Ascending aorta (tissue), 2 donors: Measurements from ENCODE around the gene HMCN2. TPM values are rescaled to one million over a fixed set of nuclear protein-coding genes. Genes with fewer than 3 reads are reported as not detected.
"Not testable (repeated sequence)": the region's sequence is repeated elsewhere in the genome, so short reads cannot be mapped to it uniquely, and the experiment has no call there.

Source experiments
- DNase-seq, 2 donors: peaks; one replicate each; pipeline ENCODE4 v3.0.0-alpha.2; 2019; ENCODE audit warnings: low spot score in 2 of 2
- H3K27ac ChIP-seq, 2 donors: fragments of 200-600 bp; sonication (generic); one replicate each; pipeline ENCODE4 v1.5.1; 2016 to 2017; ENCODE audit warnings: mild to moderate bottlenecking in 1 of 2
- H3K27me3 ChIP-seq: fragments of 200-600 bp; sonication (generic); one replicate; pipeline ENCODE4 v1.5.1; 2017
- H3K36me3 ChIP-seq, 2 donors: fragments of 200-600 bp; sonication (generic); one replicate each; pipeline ENCODE4 v1.5.1; 2016
- H3K4me1 ChIP-seq, 2 donors: fragments of 200-600 bp; sonication (generic); one replicate each; pipeline ENCODE4 v1.5.1; 2016 to 2017; ENCODE audit warnings: mild to moderate bottlenecking in 1 of 2
- H3K4me3 ChIP-seq, 2 donors: fragments of 200-600 bp; sonication (generic); one replicate each; pipeline ENCODE4 v1.5.1; 2016 to 2017; ENCODE audit warnings: mild to moderate bottlenecking in 1 of 2
- H3K9me3 ChIP-seq, 2 donors: fragments of 200-600 bp; sonication (generic); one replicate each; pipeline ENCODE4 v1.5.1; 2016
- intact Hi-C: fragments of 100-400 bp; cut with DNase I; formaldehyde crosslinking; loops from one replicate; pipeline ENCODE4 v1.15.1; 2023
- total RNA-seq: library from RNA; depleted of rRNA; stranded (reverse); fragments of >200 nt; gene quantifications from one replicate; pipeline ENCODE4 v1.1.0, GENCODE V29; 2016
- TF ChIP-seq, protein P1 (sequence below), 3 experiments: fragments of 200-600 bp in 2 of 3; fragments of 450-650 bp in 1 of 3; sonication (generic) in 2 of 3; IDR thresholded peaks; one replicate each; pipeline ENCODE4 v1.5.1; 2016 to 2019; ENCODE audit warnings: antibody characterized with exemption in 3 of 3, mild to moderate bottlenecking in 1 of 3, moderate library complexity in 1 of 3

HMCN2 gene
- total RNA-seq, 1 donor from 2014 or later, result 7.5 TPM

DNA sequence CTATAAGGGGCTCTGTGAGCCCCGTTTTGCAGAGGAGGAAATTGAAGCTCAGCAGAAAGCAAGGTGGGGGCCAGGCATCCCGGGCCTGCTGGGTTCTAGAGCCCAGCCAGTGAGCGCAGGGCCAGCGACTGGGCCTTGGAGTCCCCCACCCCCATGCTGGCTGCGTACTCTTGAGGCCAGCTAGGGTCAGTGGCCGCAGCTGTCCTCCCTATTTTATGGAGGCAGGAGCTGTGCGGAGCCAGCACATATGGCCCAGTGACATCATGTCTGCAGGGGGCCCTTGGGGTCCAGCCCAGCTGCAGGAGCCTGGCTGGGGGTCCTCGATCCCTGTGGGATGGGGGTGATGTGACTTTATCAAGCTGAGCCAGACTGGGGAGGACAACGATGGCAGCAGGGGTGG lies 71.3 kb downstream of the HMCN2 start:
- Histone ChIP-seq H3K4me1 (no peaks in the 10 kb centered on the region), H3K4me3 (no peak overlapping the region), H3K27me3 (no peaks in the 10 kb centered on the region), H3K27ac (no peak overlapping the region), H3K36me3 (no peaks in the 10 kb centered on the region), H3K9me3 (no peaks in the 10 kb centered on the region)
- DNase-seq, result no peak
- intact Hi-C loops, result no loop called here
- TF ChIP-seq, protein P1, sequence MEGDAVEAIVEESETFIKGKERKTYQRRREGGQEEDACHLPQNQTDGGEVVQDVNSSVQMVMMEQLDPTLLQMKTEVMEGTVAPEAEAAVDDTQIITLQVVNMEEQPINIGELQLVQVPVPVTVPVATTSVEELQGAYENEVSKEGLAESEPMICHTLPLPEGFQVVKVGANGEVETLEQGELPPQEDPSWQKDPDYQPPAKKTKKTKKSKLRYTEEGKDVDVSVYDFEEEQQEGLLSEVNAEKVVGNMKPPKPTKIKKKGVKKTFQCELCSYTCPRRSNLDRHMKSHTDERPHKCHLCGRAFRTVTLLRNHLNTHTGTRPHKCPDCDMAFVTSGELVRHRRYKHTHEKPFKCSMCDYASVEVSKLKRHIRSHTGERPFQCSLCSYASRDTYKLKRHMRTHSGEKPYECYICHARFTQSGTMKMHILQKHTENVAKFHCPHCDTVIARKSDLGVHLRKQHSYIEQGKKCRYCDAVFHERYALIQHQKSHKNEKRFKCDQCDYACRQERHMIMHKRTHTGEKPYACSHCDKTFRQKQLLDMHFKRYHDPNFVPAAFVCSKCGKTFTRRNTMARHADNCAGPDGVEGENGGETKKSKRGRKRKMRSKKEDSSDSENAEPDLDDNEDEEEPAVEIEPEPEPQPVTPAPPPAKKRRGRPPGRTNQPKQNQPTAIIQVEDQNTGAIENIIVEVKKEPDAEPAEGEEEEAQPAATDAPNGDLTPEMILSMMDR (IDR thresholded peaks at IDR 0.05), result no peak

DNA sequence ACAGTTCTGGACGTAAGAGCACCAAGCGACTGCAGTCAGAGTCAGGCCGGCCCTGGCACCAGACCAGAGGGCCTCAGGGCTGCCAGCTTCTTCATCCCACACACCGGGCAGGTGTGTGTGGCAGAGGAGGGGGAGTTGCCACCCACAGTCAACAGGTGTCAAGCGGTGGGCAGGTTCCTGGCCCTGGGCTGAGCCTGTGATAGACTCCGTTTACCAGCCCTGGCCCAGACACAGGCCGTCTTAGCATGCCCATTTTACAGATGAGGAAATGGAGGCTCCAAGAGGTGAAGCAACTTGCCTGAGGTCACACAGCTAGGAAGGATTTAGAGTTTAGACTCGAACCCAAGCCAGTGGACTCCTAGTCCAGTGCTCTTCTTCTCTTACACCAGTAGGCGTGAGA lies 71.8 kb downstream of the HMCN2 start:
- TF ChIP-seq, protein P1 (IDR thresholded peaks at IDR 0.05), result no peak
- no peaks in the 10 kb centered on the region for H3K4me1 ChIP-seq
- H3K27ac ChIP-seq, result no peak overlapping the region

DNA sequence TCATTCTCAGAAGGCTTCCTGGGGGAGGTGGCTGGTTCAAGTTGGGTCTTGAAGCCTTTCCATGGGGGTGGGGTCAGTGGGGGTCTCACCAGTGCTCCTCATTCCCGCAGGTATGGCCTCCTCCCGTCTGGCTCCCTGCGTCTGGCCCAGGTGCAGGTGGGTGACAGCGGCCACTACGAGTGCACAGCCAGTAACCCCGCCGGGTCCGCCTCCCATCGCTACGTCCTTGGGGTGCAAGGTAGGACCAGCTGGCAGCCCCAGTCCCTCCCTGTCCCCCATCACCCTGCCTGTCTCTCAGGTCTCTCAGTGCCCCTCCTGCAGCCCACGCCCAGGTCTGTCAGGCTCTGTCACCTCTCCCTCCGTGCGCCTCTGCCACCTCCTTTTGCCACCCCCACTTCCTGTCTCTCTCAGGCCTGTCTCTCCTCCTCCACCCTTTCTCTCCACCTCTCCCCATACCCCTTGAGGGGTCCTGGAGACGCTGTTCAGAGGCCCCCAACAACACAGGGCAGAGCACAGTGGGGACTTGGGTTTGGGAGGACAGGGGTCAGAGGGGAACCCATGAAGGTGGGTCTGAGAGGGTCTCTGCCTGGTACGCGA lies 72.3 kb downstream of the HMCN2 start:
- no peak for DNase-seq
- Histone ChIP-seq H3K36me3 (no peaks in the 10 kb centered on the region), H3K4me1 (no peaks in the 10 kb centered on the region), H3K4me3 (no peak overlapping the region), H3K27ac (no peak overlapping the region), H3K9me3 (no peaks in the 10 kb centered on the region), H3K27me3 (no peaks in the 10 kb centered on the region)
- intact Hi-C loops, result no loop called here
- TF ChIP-seq, protein P1 (IDR thresholded peaks at IDR 0.05), result no peak

More for the DNA sequence above, 71.8 kb downstream of the HMCN2 start:
- no peak overlapping the region for H3K4me3 ChIP-seq
- H3K36me3 ChIP-seq, result no peaks in the 10 kb centered on the region
- H3K9me3 ChIP-seq, result no peaks in the 10 kb centered on the region
- H3K27me3 ChIP-seq, result no peaks in the 10 kb centered on the region
- intact Hi-C loops, result no loop called here
- no peak for DNase-seq

DNA sequence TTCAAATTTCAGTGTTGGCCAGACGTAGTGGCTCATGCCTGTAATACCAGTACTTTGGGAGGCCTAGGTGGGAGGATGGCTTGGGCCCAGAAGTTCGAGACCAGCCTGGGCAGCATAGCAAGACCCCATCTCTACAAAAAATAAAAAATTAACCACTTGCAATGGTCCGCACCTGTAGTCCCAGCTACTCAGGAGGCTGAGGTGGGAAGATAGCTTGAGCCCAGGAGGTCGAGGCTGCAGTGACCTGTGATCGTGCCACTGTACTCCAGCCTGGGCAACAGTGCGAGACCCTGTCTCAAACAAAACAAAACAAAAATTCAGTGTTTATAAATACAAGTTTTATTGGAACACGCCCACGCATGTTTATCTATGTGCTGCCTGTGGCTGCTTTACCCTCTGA lies 73.3 kb downstream of the HMCN2 start:
- H3K36me3 ChIP-seq, intact Hi-C loops, H3K27ac ChIP-seq, DNase-seq, H3K4me3 ChIP-seq, H3K4me1 ChIP-seq, H3K27me3 ChIP-seq, H3K9me3 ChIP-seq: not testable (repeated sequence)

DNA sequence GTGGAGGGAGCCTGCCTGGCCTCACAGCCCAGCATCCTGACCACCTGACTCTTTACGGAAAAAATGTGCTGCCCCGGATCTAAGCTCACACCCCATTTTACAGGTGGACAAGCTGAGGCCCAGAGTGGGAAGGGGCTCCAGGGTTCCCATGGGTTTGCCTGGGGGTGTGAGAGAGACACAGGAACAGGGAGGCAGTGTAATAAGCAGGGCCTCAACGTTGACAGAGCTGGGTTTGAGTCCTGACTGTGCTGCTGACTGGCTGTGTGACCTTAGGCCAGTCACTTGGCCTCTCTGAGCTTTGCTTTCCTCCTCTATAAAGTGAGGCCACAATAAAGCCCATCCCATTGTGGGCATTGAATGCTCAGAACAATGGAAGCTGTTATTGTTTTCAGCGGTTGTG lies 73.7 kb downstream of the HMCN2 start:
- Histone ChIP-seq H3K27me3 (no peaks in the 10 kb centered on the region), H3K27ac (no peak overlapping the region), H3K4me3 (no peak overlapping the region), H3K36me3 (no peaks in the 10 kb centered on the region), H3K4me1 (no peaks in the 10 kb centered on the region), H3K9me3 (no peaks in the 10 kb centered on the region)
- intact Hi-C loops, result no loop called here
- TF ChIP-seq, protein P1 (IDR thresholded peaks at IDR 0.05), result no peak
- no peak for DNase-seq

DNA sequence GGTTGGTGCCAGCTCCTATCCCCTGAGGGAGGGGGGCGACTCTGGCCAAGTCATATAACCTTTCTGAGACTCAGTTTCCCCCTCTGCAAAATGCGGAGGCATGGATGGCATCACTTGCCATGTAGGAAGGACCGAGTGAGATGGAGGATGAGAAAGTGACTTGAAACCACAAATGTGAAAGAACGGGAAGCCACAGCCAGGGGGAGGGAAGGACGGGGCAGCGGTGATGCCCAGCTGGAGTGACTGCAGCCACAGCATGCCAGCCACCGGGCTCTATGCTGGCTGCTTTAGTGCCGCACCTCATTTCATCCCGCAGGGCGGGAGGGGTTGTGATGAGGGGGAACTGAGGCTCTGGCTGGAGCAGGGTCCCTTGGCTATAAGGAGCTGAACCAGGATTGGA lies 74.5 kb downstream of the HMCN2 start:
- H3K27me3 ChIP-seq, result no peaks in the 10 kb centered on the region
- TF ChIP-seq, protein P1 (IDR thresholded peaks at IDR 0.05), result no peak
- no peaks in the 10 kb centered on the region for H3K9me3 ChIP-seq
- H3K36me3 ChIP-seq, result no peaks in the 10 kb centered on the region
- no peak overlapping the region for H3K4me3 ChIP-seq
- no peak for DNase-seq
- no peaks in the 10 kb centered on the region for H3K4me1 ChIP-seq
- no peak overlapping the region for H3K27ac ChIP-seq
- intact Hi-C loops, result loop anchor here (5.0 kb wide), 1 partner anchor 233 kb away; no protein-coding TSS in a partner anchor

DNA sequence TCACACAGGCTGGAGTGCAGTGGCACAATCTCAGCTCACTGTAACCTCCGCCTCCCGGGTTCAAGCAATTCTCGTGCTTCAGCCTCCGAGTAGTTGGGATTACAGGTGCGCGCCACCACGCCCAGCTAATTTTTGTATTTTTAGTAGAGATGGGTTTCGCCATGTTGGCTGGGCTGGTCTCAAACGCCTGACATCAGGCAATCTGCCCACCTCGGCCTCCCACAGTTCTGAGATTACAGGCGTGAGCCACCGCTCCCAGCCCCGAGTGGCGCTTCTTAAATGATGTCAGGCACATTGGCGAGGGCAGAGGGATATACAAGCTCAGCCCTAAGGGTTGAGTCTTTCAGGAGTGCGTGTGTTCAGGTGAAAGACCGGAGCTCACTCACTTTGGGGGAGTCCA lies 75.0 kb downstream of the HMCN2 start:
- H3K4me1 ChIP-seq, H3K36me3 ChIP-seq, H3K27me3 ChIP-seq, DNase-seq, H3K4me3 ChIP-seq, H3K27ac ChIP-seq, H3K9me3 ChIP-seq: not testable (repeated sequence)
- intact Hi-C loops, result loop anchor here (5.0 kb wide), 1 partner anchor 233 kb away; no protein-coding TSS in a partner anchor
